HL-60 (cell line): Measurements from ENCODE around the gene PLG.

Experiments
- DNase-seq, 2 experiments: peaks; one replicate each; pipeline ENCODE4 v3.0.0-alpha.2; 2010 to 2020; ENCODE audit warnings: low read depth in 1 of 2, low spot score in 1 of 2
- H3K27ac ChIP-seq: fragments of 250-450 bp; sonication (Bioruptor Pico); replicated peaks from 2 replicates; pipeline ENCODE4 v1.5.1; 2020; ENCODE audit warnings: mild to moderate bottlenecking, moderate library complexity
- H3K27me3 ChIP-seq: fragments of 250-450 bp; sonication (Bioruptor Pico); 2 replicates; pipeline ENCODE4 v1.5.1; 2021; ENCODE audit warnings: mild to moderate bottlenecking, moderate library complexity; ENCODE audit not compliant: insufficient read depth, poor library complexity, severe bottlenecking
- H3K4me3 ChIP-seq: replicated peaks from 2 replicates; pipeline ENCODE4 v1.5.1; 2011; ENCODE audit warnings: mild to moderate bottlenecking, control low read depth, low read length; ENCODE audit not compliant: insufficient read depth
- GABPA ChIP-seq: IDR thresholded peaks from 2 replicates; pipeline ENCODE4 v1.6.1; 2012; ENCODE audit warnings: low read depth
- POLR2AphosphoS5 ChIP-seq: IDR thresholded peaks from 2 replicates; pipeline ENCODE4 v1.6.1; 2012; ENCODE audit warnings: low read depth
- SPI1 ChIP-seq: IDR thresholded peaks from 2 replicates; pipeline ENCODE4 v1.6.1; 2012; ENCODE audit warnings: low read depth, mild to moderate bottlenecking, borderline replicate concordance
- TF ChIP-seq, protein P1 (sequence below): IDR thresholded peaks from 2 replicates; pipeline ENCODE4 v1.6.1; 2012; ENCODE audit warnings: low read depth; ENCODE audit not compliant: insufficient replicate concordance
- TF ChIP-seq, protein P2 (sequence below): IDR thresholded peaks from one replicate; pipeline ENCODE4 v1.5.1; 2011; ENCODE audit warnings: low read length, control low read depth, inconsistent platforms; ENCODE audit not compliant: insufficient read depth

The PLG gene

DNA sequence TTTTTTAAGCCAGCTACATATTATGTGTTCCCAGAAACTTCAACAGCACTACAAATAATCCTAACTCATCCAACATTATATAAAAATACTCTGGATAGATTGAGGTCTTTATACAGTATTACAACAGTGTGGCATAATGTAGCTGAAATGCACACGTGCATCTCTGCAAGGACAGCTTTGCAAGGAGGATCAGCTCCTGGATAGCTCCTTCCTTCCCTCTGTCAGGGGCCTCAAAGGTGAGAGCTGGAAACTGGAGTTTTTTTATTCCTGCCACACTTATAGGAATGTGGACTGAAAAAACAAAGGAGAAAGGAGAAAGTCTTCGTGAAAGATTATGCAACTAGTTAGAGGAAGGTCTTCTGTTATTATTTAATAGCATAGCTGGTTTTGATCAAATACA, 53.1 kb downstream of the PLG start:
- H3K27ac ChIP-seq: no peak overlapping the region
- TF ChIP-seq, protein P1, sequence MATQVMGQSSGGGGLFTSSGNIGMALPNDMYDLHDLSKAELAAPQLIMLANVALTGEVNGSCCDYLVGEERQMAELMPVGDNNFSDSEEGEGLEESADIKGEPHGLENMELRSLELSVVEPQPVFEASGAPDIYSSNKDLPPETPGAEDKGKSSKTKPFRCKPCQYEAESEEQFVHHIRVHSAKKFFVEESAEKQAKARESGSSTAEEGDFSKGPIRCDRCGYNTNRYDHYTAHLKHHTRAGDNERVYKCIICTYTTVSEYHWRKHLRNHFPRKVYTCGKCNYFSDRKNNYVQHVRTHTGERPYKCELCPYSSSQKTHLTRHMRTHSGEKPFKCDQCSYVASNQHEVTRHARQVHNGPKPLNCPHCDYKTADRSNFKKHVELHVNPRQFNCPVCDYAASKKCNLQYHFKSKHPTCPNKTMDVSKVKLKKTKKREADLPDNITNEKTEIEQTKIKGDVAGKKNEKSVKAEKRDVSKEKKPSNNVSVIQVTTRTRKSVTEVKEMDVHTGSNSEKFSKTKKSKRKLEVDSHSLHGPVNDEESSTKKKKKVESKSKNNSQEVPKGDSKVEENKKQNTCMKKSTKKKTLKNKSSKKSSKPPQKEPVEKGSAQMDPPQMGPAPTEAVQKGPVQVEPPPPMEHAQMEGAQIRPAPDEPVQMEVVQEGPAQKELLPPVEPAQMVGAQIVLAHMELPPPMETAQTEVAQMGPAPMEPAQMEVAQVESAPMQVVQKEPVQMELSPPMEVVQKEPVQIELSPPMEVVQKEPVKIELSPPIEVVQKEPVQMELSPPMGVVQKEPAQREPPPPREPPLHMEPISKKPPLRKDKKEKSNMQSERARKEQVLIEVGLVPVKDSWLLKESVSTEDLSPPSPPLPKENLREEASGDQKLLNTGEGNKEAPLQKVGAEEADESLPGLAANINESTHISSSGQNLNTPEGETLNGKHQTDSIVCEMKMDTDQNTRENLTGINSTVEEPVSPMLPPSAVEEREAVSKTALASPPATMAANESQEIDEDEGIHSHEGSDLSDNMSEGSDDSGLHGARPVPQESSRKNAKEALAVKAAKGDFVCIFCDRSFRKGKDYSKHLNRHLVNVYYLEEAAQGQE: peak; percentile 56
- TF ChIP-seq, protein P2, sequence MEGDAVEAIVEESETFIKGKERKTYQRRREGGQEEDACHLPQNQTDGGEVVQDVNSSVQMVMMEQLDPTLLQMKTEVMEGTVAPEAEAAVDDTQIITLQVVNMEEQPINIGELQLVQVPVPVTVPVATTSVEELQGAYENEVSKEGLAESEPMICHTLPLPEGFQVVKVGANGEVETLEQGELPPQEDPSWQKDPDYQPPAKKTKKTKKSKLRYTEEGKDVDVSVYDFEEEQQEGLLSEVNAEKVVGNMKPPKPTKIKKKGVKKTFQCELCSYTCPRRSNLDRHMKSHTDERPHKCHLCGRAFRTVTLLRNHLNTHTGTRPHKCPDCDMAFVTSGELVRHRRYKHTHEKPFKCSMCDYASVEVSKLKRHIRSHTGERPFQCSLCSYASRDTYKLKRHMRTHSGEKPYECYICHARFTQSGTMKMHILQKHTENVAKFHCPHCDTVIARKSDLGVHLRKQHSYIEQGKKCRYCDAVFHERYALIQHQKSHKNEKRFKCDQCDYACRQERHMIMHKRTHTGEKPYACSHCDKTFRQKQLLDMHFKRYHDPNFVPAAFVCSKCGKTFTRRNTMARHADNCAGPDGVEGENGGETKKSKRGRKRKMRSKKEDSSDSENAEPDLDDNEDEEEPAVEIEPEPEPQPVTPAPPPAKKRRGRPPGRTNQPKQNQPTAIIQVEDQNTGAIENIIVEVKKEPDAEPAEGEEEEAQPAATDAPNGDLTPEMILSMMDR: no peak
- TF ChIP-seq SPI1: no peak
- no peak for TF ChIP-seq POLR2AphosphoS5
- no peak for TF ChIP-seq GABPA
- H3K4me3 ChIP-seq: no peak overlapping the region
- DNase-seq: no peak
- peaks cover 2% of the 10 kb centered on the region for H3K27me3 ChIP-seq

DNA sequence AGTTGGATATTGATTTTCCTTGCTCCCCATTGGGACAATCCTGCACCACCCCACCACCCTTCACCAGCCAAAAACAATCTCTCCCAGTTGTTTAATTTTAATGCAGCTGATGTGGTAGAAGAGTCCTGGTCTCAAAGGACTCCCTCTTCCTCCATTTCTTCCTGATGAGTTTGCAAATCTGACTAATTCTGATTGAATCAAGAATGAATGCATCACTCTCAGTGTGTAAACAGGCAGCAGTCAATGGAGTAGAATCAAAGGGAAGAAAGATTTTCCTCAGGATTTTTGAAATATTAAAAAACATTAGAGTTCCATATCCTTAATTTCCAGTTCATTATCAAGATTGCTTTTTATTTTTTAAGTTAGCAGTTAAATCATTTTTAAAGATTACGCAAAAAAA, 54.0 kb downstream of the PLG start:
- DNase-seq: no peak
- Histone ChIP-seq H3K27me3 (peaks cover 2% of the 10 kb centered on the region), H3K4me3 (no peak overlapping the region), H3K27ac (no peak overlapping the region)
- TF ChIP-seq GABPA: no peak
- TF ChIP-seq, protein P1: no peak

DNA sequence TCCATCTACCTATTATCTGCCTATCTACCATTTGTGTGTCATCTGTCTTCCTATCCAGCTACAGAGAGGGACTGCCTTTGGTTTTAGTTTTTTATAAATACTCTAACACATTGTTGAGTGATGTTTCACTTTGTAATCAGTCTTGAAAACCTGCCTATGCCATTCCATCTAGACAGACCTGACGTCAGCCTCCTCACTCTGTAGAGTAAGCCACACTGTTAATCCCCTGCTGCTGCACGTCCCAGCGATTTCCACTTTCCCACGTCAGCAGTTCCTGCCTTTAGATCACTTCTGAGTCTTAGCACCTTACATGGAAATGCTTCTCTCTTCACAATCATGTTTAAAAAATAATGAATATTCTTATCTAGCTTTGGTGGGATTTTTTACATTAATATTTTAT, 54.8 kb downstream of the PLG start:
- H3K4me3 ChIP-seq: no peak overlapping the region
- H3K27ac ChIP-seq: no peak overlapping the region
- DNase-seq: no peak
- no peak for TF ChIP-seq POLR2AphosphoS5
- TF ChIP-seq, protein P2: no peak
- TF ChIP-seq, protein P1: no peak
- TF ChIP-seq GABPA: no peak
- TF ChIP-seq SPI1: no peak
- peaks cover 2% of the 10 kb centered on the region for H3K27me3 ChIP-seq

DNA sequence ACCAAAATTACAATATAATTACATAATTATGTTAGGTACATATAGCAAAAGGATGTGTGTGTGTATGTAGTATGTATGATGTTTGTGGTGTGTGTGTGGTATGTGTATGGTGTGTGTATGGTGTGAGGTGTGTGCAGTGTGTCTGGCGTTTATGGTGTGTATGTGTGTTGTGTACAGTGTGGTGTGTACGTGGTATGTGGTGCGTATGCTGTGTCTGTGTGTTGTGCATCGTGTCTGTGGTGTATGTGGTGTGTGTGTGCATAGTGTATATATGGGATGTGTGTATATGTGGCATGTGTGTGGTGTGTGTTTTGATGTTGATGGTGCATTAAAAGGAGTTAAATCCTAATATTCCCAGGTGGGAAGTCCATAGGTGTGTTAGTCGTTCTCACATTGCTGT, 62.8 kb downstream of the PLG start:
- Histone ChIP-seq H3K27me3 (no peaks in the 10 kb centered on the region), H3K27ac (no peak overlapping the region), H3K4me3 (no peak overlapping the region)
- no peak for DNase-seq
- TF ChIP-seq, protein P2: no peak
- TF ChIP-seq POLR2AphosphoS5: no peak
- TF ChIP-seq, protein P1: no peak
- no peak for TF ChIP-seq SPI1
- TF ChIP-seq GABPA: no peak
